GM19468 (cell line): Measurements from ENCODE around the gene CATSPERD.
"Not testable (repeated sequence)": the region's sequence is repeated elsewhere in the genome, so short reads cannot be mapped to it uniquely, and the experiment has no call there.

Source experiments
- ATAC-seq: cut with Tn5 transposase; IDR thresholded peaks from one replicate; pipeline ENCODE4 v1.9.1; 2021; ENCODE audit warnings: mild to moderate bottlenecking, moderate library complexity, moderate number of reproducible peaks; ENCODE audit not compliant: unreplicated experiment; ENCODE audit errors: extremely low read depth

Gene CATSPERD

DNA sequence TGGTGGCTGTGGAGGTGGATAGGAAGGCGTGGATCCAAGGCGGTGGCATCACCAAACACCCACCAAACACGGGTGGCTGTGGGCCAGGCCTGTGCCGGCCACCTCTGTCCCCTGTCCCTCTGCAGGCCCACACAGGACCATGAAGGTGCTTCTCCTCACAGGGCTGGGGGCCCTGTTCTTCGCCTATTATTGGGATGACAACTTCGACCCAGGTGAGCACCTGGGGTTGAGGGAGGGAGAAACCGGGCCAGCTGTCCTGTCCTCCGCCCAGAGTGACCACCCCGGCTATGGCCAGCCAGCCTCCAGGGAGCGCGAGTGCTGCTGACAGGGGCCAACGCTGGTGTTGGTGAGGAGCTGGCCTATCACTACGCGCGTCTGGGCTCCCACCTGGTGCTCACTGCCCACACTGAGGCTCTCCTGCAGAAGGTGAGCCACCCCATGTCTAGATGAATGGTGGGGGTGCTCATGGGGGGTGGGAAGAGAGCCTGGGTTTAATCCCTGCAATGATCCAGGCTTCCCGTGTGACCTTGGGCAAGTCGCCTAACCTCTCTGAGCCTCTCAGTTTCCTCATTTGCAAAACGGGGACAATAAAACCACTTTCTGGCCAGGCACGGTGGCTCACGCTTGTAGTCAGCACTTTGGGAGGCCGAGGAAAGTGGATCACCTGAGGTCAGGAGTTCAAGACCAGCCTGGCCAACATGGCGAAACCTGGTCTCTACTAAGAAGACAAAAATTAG is 35.6 kb upstream of the CATSPERD start:
- no peak for ATAC-seq

DNA sequence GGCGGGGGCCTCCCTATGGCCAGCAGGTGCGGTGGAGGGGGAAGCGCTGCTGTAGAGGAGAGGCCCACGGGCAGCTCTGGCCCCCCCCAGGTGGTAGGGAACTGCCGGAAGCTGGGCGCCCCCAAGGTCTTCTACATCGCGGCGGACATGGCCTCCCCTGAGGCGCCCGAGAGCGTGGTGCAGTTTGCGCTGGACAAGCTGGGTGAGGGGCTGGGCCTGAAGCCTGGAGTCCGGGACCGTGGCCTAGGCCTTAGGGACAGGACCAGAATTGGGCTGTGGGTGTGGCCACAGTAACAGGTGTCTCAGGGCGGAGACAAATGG is 34.2 kb upstream of the CATSPERD start:
- peak; percentile 6 for ATAC-seq

DNA sequence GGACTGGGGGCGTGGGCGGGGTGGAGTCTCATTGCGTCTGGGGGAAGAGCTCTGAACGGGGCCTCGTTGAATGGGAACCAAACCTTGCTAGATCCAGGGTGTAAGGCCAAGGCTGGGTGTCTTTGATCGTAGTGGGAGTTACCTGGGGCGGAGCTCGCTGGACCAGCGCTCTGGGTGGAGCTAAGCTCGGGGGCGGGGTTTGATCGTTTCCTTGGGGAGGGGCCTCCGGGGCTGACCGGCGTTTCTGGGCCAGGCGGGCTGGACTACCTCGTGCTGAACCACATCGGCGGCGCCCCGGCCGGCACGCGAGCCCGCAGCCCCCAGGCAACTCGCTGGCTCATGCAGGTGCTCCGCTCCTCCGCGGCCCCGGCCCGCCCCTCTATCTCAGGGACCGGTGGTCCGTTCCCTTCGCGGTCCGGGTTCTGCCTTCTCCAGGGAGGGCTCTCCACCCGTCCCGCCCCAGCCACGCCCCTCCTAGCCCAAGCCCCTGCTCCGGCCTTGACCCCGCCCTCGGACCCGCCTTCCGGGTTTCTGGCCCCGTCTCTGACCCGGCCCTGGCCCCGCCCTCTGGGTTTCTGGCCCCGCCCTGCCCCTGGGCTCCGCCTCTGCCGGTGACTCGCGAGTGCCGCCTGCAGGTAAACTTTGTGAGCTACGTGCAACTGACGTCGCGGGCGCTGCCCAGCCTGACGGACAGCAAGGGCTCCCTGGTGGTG is 33.6 kb upstream of the CATSPERD start:
- ATAC-seq, result peak; percentile 29

- ATAC-seq, result no peak
Observed at GRCh38 chr19:5687360-5688198, 32.9 kb upstream of the CATSPERD start.

- not testable (repeated sequence) for ATAC-seq
Observed at GRCh38 chr19:5688262-5688881, 32.1 kb upstream of the CATSPERD start.

- ATAC-seq, result peak; percentile 46
Observed at GRCh38 chr19:5690125-5690954, 30.1 kb upstream of the CATSPERD start, which contains the start of gene RPL36. Gene RPL36, plus strand, starts transcription at chr19:5690295. Its CDS starts 213 bp downstream, at chr19:5690508.

GRCh38 chr19:5690955-5691821 is 29.2 kb upstream of the CATSPERD start:
- ATAC-seq, result no peak

- ATAC-seq, result no peak
Observed at GRCh38 chr19:5691822-5692722, 28.4 kb upstream of the CATSPERD start.

- ATAC-seq, result no peak
Observed at GRCh38 chr19:5692723-5693194, 27.7 kb upstream of the CATSPERD start.

- no peak for ATAC-seq
Observed at GRCh38 chr19:5693195-5694166, 27.0 kb upstream of the CATSPERD start.

GRCh38 chr19:5694167-5694955 is 26.1 kb upstream of the CATSPERD start:
- no peak for ATAC-seq

DNA sequence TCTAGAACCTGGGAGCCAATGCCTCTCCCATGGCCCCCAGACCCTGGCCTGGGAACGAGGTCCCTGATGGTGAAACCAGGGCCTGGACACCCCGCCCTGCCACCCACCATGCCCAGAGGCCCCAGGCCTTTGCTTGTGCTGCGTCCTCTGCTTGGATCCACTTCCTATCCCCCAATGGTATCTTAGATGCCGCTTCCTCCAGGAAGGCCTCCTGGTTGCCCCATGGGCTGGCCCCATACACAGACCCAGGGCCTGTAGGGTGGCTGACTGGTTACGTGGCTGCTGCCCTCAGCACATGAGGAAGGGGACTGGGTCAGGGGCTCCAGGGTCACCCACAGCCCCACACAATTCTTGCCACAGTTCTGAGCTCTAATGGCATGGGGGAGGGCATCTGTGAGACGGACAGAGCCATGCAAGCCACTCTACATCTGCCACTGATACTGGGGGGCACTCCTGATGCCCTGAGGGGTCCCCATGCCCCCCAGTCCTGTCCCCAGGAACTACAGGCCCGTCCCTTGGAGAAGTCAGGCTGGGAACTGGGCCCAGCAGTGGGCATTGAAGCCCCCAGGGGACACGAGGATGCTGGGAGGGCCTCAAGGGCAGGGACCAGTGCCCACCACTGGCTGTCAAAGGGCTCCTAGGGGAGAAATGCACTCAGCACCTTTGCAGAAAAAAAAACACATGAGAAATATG is 25.3 kb upstream of the CATSPERD start:
- no peak for ATAC-seq

- no peak for ATAC-seq
Observed at GRCh38 chr19:5695649-5696195, 24.7 kb upstream of the CATSPERD start.

DNA sequence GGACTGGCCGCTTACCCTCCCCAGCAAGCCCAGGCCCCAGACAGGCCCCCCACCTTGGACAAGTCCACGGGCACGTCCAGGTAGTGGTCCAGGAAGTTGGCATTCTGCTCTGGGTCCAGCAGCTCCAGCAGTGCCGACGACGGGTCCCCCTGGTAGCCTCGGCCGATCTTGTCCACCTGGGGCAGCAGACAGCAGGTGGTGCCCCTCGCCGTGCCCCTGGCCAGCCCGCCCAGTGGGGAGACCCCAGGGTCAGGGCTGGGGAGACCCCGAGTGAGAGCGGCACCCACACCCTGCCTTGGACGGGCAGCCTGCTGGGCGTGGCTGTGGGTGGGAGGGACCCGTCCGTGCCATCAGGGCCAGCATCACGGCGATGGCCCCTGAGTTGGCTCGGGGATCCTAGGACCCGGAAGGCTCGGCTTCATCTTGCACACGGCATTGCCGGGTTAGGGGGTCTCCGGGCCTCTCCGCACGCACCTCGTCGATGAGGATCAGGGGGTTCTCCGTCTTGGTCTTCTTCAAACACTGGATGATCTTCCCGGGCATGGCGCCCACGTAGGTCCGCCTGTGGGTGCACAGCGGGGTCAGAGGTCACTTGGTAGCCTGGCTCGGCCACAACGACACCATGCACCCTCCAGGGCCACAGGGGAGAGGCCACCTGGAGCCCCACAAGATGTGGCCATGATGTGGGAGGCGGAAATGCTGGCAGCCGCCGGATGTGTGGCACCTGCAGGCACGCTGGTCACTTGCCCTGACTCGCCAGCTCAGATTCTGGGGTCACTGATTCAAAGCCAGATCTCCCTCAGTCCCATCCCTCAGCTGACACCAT is 24.0 kb upstream of the CATSPERD start:
- no peak for ATAC-seq
